K562 (cell line): ENCODE measurements around the gene EIF1AY.

ENCODE experiments used
- ARID2 ChIP-seq: fragments of 450-650 bp; IDR thresholded peaks from 2 replicates; pipeline ENCODE4 v1.6.1; 2017; ENCODE audit warnings: antibody characterized with exemption, mild to moderate bottlenecking
- CBX1 ChIP-seq: sonication (generic); IDR thresholded peaks from 2 replicates; pipeline ENCODE4 v1.6.1; 2016; ENCODE audit warnings: antibody characterized with exemption, low read depth, mild to moderate bottlenecking
- CBX3 ChIP-seq, 2 experiments: IDR thresholded peaks; 1 replicate in 1 of 2; 2 replicates in 1 of 2; pipeline ENCODE4 v1.6.1; 2012; ENCODE audit warnings: inconsistent platforms in 2 of 2, low read length in 2 of 2, borderline replicate concordance in 1 of 2, control low read depth in 1 of 2
- CTBP1 ChIP-seq: fragments of 450-650 bp; IDR thresholded peaks from 2 replicates; pipeline ENCODE4 v1.6.1; 2016; ENCODE audit warnings: borderline replicate concordance
- CTCF ChIP-seq, 3 experiments: IDR thresholded peaks in 2 of 3; conservative IDR thresholded peaks in 1 of 3; 2 replicates each; pipeline ENCODE4 v1.5.1; 2011 to 2012; ENCODE audit warnings: low read length in 3 of 3, mild to moderate bottlenecking in 3 of 3, control low read depth in 2 of 3, improper control_type of control experiment in 1 of 3, inconsistent platforms in 1 of 3, low read depth in 1 of 3, mixed read lengths in 1 of 3, moderate library complexity in 1 of 3; ENCODE audit not compliant: insufficient read depth in 2 of 3
- EZH2 ChIP-seq: IDR thresholded peaks from 2 replicates; pipeline ENCODE4 v1.6.1; 2012; ENCODE audit warnings: low read depth, mild to moderate bottlenecking, inconsistent platforms, low read length, borderline replicate concordance
- LCOR ChIP-seq: sonication (generic); formaldehyde crosslinking; IDR thresholded peaks from 2 replicates; pipeline ENCODE4 v1.8.0; 2022; ENCODE audit warnings: mild to moderate bottlenecking, missing genetic modification reagents
- NFE2L1 ChIP-seq: fragments of 450-650 bp; IDR thresholded peaks from 2 replicates; pipeline ENCODE4 v1.6.1; 2016; ENCODE audit warnings: missing genetic modification characterization, low read depth, mild to moderate bottlenecking, missing compliant biosample characterization, moderate library complexity, borderline replicate concordance
- PCBP1 ChIP-seq: fragments of 200-400 bp; formaldehyde crosslinking; IDR thresholded peaks from 2 replicates; pipeline ENCODE4 v1.6.1; 2018; ENCODE audit warnings: mild to moderate bottlenecking, low read depth, low read length; ENCODE audit not compliant: poor library complexity, severe bottlenecking
- POLR2A ChIP-seq: fragments of 450-650 bp; conservative IDR thresholded peaks from 2 replicates; pipeline ENCODE4 v1.6.1; 2016
- TCF7L2 ChIP-seq: fragments of 150-350 bp; IDR thresholded peaks from 2 replicates; pipeline ENCODE4 v1.6.1; 2016; ENCODE audit warnings: low read depth, mild to moderate bottlenecking, low read length, moderate library complexity
- ZC3H4 ChIP-seq: sonication (generic); formaldehyde crosslinking; IDR thresholded peaks from 2 replicates; pipeline ENCODE4 v1.9.0; 2021; ENCODE audit warnings: missing genetic modification reagents, borderline replicate concordance
- ZNF232 ChIP-seq: sonication (generic); formaldehyde crosslinking; IDR thresholded peaks from 2 replicates; pipeline ENCODE4 v1.8.0; 2022; ENCODE audit warnings: mild to moderate bottlenecking, missing genetic modification reagents
- ZNF253 ChIP-seq: fragments of 250-450 bp; sonication (Bioruptor Pico); conservative IDR thresholded peaks from 2 replicates; pipeline ENCODE4 v1.6.1; 2021; ENCODE audit warnings: mild to moderate bottlenecking

GRCh38 chrY:20538933-20539332 is 36.6 kb upstream of the EIF1AY start:
- TF ChIP-seq ZNF232 (no peak), LCOR (CRISPR knock-in tag) (no peak), PCBP1 (no peak), NFE2L1 (tag) (no peak), ZNF253 (CRISPR knock-in tag) (no peak), POLR2A (no peak), EZH2 (no peak), CTBP1 (no peak), CBX1 (no peak), CBX3 (IDR thresholded peaks at IDR 0.05; ENCODE audit: borderline replicate concordance in 1 of 2, low read length in 2 of 2) (no peak), ARID2 (no peak), CTCF (IDR thresholded peaks at IDR 0.05 in 2 of 3, conservative IDR thresholded peaks at IDR 0.05 in 1 of 3; ENCODE audit: insufficient read depth in 2 of 3, low read depth in 1 of 3, low read length in 3 of 3) (no peak), TCF7L2 (no peak), ZC3H4 (CRISPR knock-in tag) (no peak)
